Heart right ventricle (tissue), 16 donors: Measurements from ENCODE around the gene CRYBG1. TPM values are rescaled to one million over a fixed set of nuclear protein-coding genes. Genes with fewer than 3 reads are reported as not detected.

Experiments used
- ATAC-seq, 8 donors: fragments of 200-7000 bp; cut with Tn5 transposase; one replicate each; pipeline ENCODE4 v1.9.1; 2020; ENCODE audit warnings: mild to moderate bottlenecking in 8 of 8, moderate library complexity in 8 of 8, moderate number of reproducible peaks in 1 of 8
- DNase-seq, 2 donors: peaks; one replicate each; pipeline ENCODE4 v3.0.0-alpha.2; 2020
- H3K27ac ChIP-seq, 10 donors: fragments of 200-600 bp; sonication (generic) in 2 of 10; one replicate each; pipeline versions ENCODE4 v1.5.0 to v1.8.0; 2020 to 2022; ENCODE audit warnings: mild to moderate bottlenecking in 3 of 10
- H3K27me3 ChIP-seq, 7 donors: fragments of 200-600 bp; one replicate each; pipeline ENCODE4 v1.8.0; 2021 to 2022; ENCODE audit warnings: mild to moderate bottlenecking in 2 of 7
- H3K36me3 ChIP-seq, 9 donors: fragments of 200-600 bp; sonication (generic) in 1 of 9; one replicate each; pipeline versions ENCODE4 v1.5.0 to v1.8.0; 2020 to 2022; ENCODE audit warnings: mild to moderate bottlenecking in 2 of 9
- H3K4me1 ChIP-seq, 9 donors: fragments of 200-600 bp; sonication (generic) in 1 of 9; one replicate each; pipeline versions ENCODE4 v1.5.0 to v1.8.0; 2020 to 2022; ENCODE audit warnings: mild to moderate bottlenecking in 4 of 9
- H3K4me3 ChIP-seq, 10 donors: fragments of 200-600 bp; sonication (generic) in 2 of 10; one replicate each; pipeline versions ENCODE4 v1.5.0 to v1.8.0; 2020 to 2022; ENCODE audit warnings: mild to moderate bottlenecking in 7 of 10, moderate library complexity in 2 of 10
- H3K9me3 ChIP-seq, 11 donors: fragments of 200-600 bp in 10 of 11; sonication (generic) in 2 of 11; one replicate each; pipeline versions ENCODE4 v1.5.0 to v1.8.0; 2013 to 2022; ENCODE audit warnings: mild to moderate bottlenecking in 2 of 11, control low read depth in 1 of 11, moderate library complexity in 1 of 11
- CTCF ChIP-seq, 9 donors: fragments of 200-600 bp; sonication (generic) in 2 of 9; IDR thresholded peaks; one replicate each; pipeline versions ENCODE4 v1.5.0 to v1.8.0; 2021 to 2022; ENCODE audit warnings: antibody characterized with exemption in 9 of 9, mild to moderate bottlenecking in 5 of 9, moderate library complexity in 1 of 9
- WGBS, 2 donors: extraction: QIAGEN DNeasy Blood & Tissue Kit; methylation state at CpG; one replicate each; pipeline ENCODE4 v1.1.7; 2013; ENCODE audit warnings: inconsistent platforms in 1 of 2; 5-methylcytosine and 5-hydroxymethylcytosine counted together
- intact Hi-C, 10 donors: fragments of 100-400 bp; cut with DNase I; formaldehyde crosslinking; loops; one replicate each; pipeline versions ENCODE4 v1.11.1 to v1.14.2; 2022
- polyA plus RNA-seq, 2 donors: library from polyadenylated mRNA; stranded (reverse); fragments of 200-250 nt; gene quantifications; one replicate each; pipeline ENCODE4 v1.2.3, GENCODE V29; 2013
- total RNA-seq, 10 donors: library from RNA; stranded (reverse); fragmentation: NEBNext Ultra II Directional in 3 of 10; extraction: Animal tissue kit (Norgen Biotek cat#: 25700) in 3 of 10; gene quantifications; one replicate each; pipeline versions ENCODE4 v1.2.1 to v1.2.4, GENCODE V29; 2021 to 2023
- donor health status: Arrhythmogenic right ventricular cardiomyopathy.
- donor health status: ischemic (EF 13 %, LVEDD 7.1; RV severe dilation, severe dysfunction).
- donor health status: healthy with polysubstance abuse.
- donor health status: DM: no; HTN: yes; CAD: no.
- donor health status: DM: no; HTN: no; CAD: no.
- donor health status: ischemic (EF 25% LVEDD 6.9; RV normal size, moderate dysfunction).
- donor health status: ischemic (EF 25% LVEDD 5.7; RV mildly dilated, moderate dysfunction).
- donor health status: healthy.
- donor health status: DM: yes; HTN: yes; CAD: no.
- donor health status: Ischemic cardiomyopathy.
- donor health status: ischemic (EF 35%, LVEDD 5.7; RV mildly dilated, moderate dysfunction).
- donor health status: nonischemic (EF 11% LVEDD 7.7; RV severe dilation, severe dysfunction).
- donor health status: DM: yes; HTN: yes; CAD: no.
- donor health status: PGD.
- donor health status: ischemic (EF 29% LVEDD 5.4; RV normal size, mild dysfunction).
- donor health status: nonischemic (EF 23%, LVEDD 6.1; RV moderate dilation, normal function).

Gene CRYBG1
- total and polyA plus RNA-seq, 12 donors, result 0.64 to 9.4 (median 1.5) TPM

- Histone ChIP-seq H3K9me3 (no peaks in the 10 kb centered on the region), H3K27ac (peak overlapping the region in 8 of 10 donors; percentile 63 to 98 (median 78)), H3K27me3 (peaks cover 0 to 65% (median 50%) of the 10 kb centered on the region in 7 donors), H3K4me3 (peak overlapping the region; percentile 53 to 93 (median 74)), H3K4me1 (peaks cover 7 to 72% (median 25%) of the 10 kb centered on the region in 9 donors), H3K36me3 (no peaks in the 10 kb centered on the region)
- intact Hi-C loops, result loop anchor here in 1 of 10 donors (10.0 kb wide), 1 partner anchor 67 kb away; no protein-coding TSS in a partner anchor
- WGBS, 2 donors, result 1% methylated on average over 28 to 29 of the region's 29 CpGs
- ATAC-seq (peak in 7 of 8 donors; percentile 7 to 31 (median 15)), DNase-seq (no peak)
- TF ChIP-seq CTCF (IDR thresholded peaks at IDR 0.05), result no peak
Observed at GRCh38 chr6:106511288-106512047, 151.0 kb downstream of the CRYBG1 start.

GRCh38 chr6:106512048-106512967 is 151.8 kb downstream of the CRYBG1 start:
- no peaks in the 10 kb centered on the region for H3K36me3 ChIP-seq
- no peaks in the 10 kb centered on the region for H3K9me3 ChIP-seq
- H3K4me3 ChIP-seq, result peak overlapping the region; percentile 53 to 93 (median 74)
- peak in 5 of 9 donors; percentile 16 to 53 (median 48) for TF ChIP-seq CTCF (IDR thresholded peaks at IDR 0.05)
- DNase-seq, result peak; percentile 70 to 71
- H3K27ac ChIP-seq, result peak overlapping the region; percentile 38 to 98 (median 78)
- H3K4me1 ChIP-seq, result peaks cover 7 to 77% (median 25%) of the 10 kb centered on the region in 9 donors
- peak; percentile 80 to 90 (median 86) for ATAC-seq
- WGBS, 2 donors, result 1% methylated on average over 89 to 90 of the region's 90 CpGs
- H3K27me3 ChIP-seq, result peaks cover 0 to 57% (median 46%) of the 10 kb centered on the region in 7 donors
- intact Hi-C loops, result loop anchor here in 1 of 10 donors (10.0 kb wide), 1 partner anchor 68 kb away; no protein-coding TSS in a partner anchor

- intact Hi-C loops, result loop anchor here in 1 of 10 donors (10.0 kb wide), 1 partner anchor 68 kb away; no protein-coding TSS in a partner anchor
- ATAC-seq, result peak in 4 of 8 donors; percentile 4 to 20 (median 13)
- Histone ChIP-seq H3K4me1 (peaks cover 7 to 84% (median 25%) of the 10 kb centered on the region in 9 donors), H3K27ac (peak overlapping the region; percentile 38 to 98 (median 78)), H3K4me3 (peak overlapping the region; percentile 53 to 93 (median 74)), H3K36me3 (no peaks in the 10 kb centered on the region), H3K27me3 (peaks cover 0 to 49% (median 42%) of the 10 kb centered on the region in 7 donors), H3K9me3 (no peaks in the 10 kb centered on the region)
- TF ChIP-seq CTCF (IDR thresholded peaks at IDR 0.05), result no peak
- WGBS, 2 donors, result 9 to 21% methylated on average over 19 of the region's 19 CpGs
- DNase-seq, result no peak
Observed at GRCh38 chr6:106512968-106513574, 152.6 kb downstream of the CRYBG1 start.
